Activated CD4-positive, alpha-beta T cell treated with anti-CD3 and anti-CD28 coated beads, Interleukin-2, Interleukin-4, amounts not matched to agents 100 ng/mL and 50 ng/mL, durations not matched to agents 16 hours and 8 hours (primary cell): ENCODE results near the gene PRR18.
"Not testable (repeated sequence)": the region's sequence is repeated elsewhere in the genome, so short reads cannot be mapped to it uniquely, and the experiment has no call there.

ENCODE experiments used
- DNase-seq: peaks from one replicate; pipeline ENCODE4 v3.0.0-alpha.2; 2020; ENCODE audit warnings: low spot score

The PRR18 gene

GRCh38 chr6:166308033-166308768 lies at the start of gene PRR18:
TSS of gene PRR18 (minus strand) at chr6:166308392. CDS start at chr6:166308142, 250 bp downstream.
- no peak for DNase-seq

GRCh38 chr6:166355552-166355951 lies 47.4 kb upstream of the PRR18 start:
- DNase-seq: no peak

GRCh38 chr6:166354965-166355364 lies 46.8 kb upstream of the PRR18 start:
- no peak for DNase-seq

- no peak for DNase-seq
Measured at GRCh38 chr6:166354143-166354542, 46.0 kb upstream of the PRR18 start.

- DNase-seq: no peak
Measured at GRCh38 chr6:166353507-166353906, 45.3 kb upstream of the PRR18 start.

GRCh38 chr6:166352923-166353322 lies 44.7 kb upstream of the PRR18 start:
- DNase-seq: no peak

- no peak for DNase-seq
Measured at GRCh38 chr6:166351715-166352285, 43.6 kb upstream of the PRR18 start.

- DNase-seq: no peak
Measured at GRCh38 chr6:166348305-166348949, 40.2 kb upstream of the PRR18 start.

- no peak for DNase-seq
Measured at GRCh38 chr6:166346965-166347364, 38.8 kb upstream of the PRR18 start.

- no peak for DNase-seq
Measured at GRCh38 chr6:166346449-166346848, 38.3 kb upstream of the PRR18 start.

- DNase-seq: not testable (repeated sequence)
Measured at GRCh38 chr6:166345672-166346071, 37.5 kb upstream of the PRR18 start.

- not testable (repeated sequence) for DNase-seq
Measured at GRCh38 chr6:166344921-166345320, 36.7 kb upstream of the PRR18 start.

- DNase-seq: no peak
Measured at GRCh38 chr6:166344240-166344639, 36.0 kb upstream of the PRR18 start.

GRCh38 chr6:166343150-166343487 lies 34.9 kb upstream of the PRR18 start:
- no peak for DNase-seq

GRCh38 chr6:166342349-166343149 lies 34.4 kb upstream of the PRR18 start, which contains the start of gene SFT2D1:
TSS of gene SFT2D1 (minus strand) at chr6:166342545. CDS start at chr6:166342481, 64 bp downstream.
- DNase-seq: peak; percentile 85

- DNase-seq: no peak
Measured at GRCh38 chr6:166341977-166342348, 33.8 kb upstream of the PRR18 start.

- no peak for DNase-seq
Measured at GRCh38 chr6:166341464-166341863, 33.3 kb upstream of the PRR18 start.

GRCh38 chr6:166338854-166339253 lies 30.7 kb upstream of the PRR18 start:
- no peak for DNase-seq

GRCh38 chr6:166336847-166337246 lies 28.7 kb upstream of the PRR18 start:
- DNase-seq: no peak

GRCh38 chr6:166335378-166336302 lies 27.4 kb upstream of the PRR18 start:
- no peak for DNase-seq

GRCh38 chr6:166334878-166335277 lies 26.7 kb upstream of the PRR18 start:
- no peak for DNase-seq
